Activated CD4-positive, alpha-beta T cell treated with anti-CD3 and anti-CD28 coated beads, Interleukin-2, Interleukin-6, amounts not matched to agents 100 ng/mL and 50 ng/mL, durations not matched to agents 16 hours and 8 hours (primary cell): ENCODE measurements around the gene HCN1.

Experiments
- DNase-seq: peaks from one replicate; pipeline ENCODE4 v3.0.0-alpha.2; 2020

The HCN1 gene

DNA sequence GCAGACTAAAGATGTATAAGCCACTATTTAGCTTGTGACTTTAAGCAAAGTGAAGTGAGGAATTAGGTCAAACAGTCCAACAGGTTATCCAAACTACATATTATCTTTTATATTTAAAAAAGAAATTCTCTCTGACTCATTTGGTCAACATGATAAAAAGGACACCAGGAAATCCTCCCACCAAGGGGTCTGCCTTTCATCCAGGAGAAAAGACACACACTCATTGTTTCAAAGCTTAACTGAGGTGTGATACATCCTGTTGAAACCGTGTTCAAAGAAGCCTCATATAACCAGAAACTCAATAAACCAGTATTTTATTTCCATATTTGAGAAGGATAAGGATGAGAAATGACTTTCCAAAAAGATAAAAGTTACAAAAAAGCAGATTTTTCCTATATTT lies 417.1 kb downstream of the HCN1 start:
- DNase-seq, result no peak

DNA sequence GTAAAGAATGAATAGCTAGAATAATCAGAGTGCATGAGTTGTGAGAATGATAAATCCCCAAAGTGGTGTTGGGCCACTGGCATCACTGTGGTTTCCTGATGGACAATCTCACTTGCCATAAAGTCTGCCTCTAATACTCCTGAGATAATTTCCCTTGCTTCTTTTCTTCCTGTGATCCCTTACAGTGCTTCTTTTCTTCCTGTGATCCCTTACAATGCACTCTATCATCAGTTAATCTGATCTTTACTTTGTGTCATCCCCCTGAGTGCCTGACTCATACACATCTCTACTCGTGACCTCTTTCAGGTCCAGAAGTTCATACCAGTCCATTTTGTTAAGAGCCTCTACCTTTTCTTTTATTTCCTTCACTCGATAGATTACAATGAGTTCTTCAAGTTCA lies 418.3 kb downstream of the HCN1 start:
- DNase-seq, result no peak

DNA sequence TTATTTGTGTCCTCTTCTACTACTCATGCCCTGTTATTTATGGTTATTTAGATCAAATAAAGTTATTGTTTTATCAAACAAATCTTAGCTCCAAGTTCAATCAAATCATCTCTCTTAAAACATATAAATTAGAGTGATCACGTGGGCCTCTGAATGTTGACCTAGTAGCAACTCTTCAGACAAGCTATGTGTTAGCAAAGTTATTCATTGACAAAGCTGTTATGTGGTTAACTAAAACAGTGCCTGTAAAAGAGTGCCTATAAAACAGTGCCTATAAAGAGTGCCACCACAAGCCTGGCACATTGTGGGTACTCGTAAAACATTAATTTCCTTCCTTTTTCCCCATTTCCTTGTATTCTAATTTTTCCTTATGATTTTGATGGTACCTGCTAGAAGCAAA lies 421.9 kb downstream of the HCN1 start:
- DNase-seq, result no peak

DNA sequence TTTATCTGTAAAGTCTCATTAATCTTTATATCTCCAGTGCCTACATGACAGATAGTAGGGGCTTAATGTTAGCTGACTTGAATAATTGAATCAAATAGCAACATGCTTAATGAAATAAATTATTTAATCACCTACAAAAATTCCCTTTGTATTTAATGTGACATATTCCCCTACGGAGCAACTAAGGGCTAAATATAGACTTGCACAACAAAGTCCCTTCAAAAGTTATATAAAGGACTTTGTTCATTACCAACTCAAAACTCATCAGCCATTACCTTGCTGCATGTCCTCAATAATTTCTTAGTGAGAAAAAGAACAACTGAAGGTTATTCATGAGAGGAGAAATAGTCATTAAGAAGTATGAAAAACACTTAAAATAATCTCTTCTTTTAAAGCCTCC lies 424.6 kb downstream of the HCN1 start:
- no peak for DNase-seq

DNA sequence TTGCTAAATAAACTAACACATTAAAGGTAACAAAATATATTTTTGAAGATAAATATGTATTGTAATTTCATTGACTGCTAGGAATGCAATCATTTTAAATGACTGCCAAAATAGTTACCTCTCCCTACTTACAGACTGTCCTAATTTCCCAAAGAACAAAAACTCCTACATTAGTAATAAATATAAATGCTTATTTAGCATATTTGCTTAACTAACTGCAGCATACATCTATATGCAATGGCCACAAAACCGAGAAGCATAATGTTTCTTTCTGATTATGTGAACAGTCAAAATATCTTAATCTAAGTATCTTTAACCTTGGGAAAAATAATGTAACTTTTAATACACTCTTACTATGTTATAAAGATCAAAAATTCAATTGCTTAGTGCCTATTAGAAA lies 431.7 kb downstream of the HCN1 start:
- DNase-seq, result no peak

DNA sequence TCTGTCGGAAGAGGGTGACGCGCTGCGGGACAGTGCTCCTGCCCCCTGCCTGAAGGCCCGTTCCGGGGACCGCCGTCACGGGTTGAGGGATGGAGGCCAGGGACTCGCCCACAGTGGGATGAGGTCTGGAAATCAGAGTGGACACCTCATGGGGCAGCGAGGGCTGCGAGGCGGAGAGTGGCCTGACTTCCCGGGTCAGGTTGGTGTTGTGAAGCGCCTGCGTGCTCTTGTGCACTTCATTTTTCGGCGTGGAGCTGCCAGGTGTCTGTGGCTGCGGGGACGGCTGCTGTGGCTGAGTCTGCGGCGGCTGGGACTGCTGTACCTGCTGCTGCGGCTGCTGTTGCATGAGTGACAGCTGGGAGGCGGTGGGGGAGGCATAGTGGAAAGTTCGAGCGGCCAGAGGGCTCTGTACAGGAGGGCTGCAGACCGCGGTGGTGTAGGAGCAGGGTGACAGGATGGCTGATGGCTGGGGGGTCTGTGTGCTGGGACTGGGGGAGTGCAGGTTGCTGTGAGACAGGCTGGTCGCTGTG lies 434.1 kb downstream of the HCN1 start:
- no peak for DNase-seq

DNA sequence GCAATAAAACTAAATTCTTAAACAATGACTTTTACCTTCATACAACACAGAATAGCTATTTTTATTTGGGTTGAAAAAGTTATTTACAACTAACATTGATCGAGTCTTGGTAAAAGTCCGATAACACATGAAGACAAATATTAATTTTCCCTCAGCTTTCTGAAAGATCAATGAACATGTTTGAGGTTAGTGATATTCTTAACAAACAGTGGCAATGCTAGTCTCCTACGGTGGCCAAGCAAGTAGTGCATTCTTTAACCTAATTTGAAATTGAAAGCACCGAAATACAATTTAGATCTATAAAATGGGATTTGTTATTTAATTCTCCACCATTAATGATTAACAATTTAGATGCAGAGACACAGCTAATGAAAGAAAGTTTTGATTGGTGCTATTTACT lies 435.1 kb downstream of the HCN1 start:
- no peak for DNase-seq

DNA sequence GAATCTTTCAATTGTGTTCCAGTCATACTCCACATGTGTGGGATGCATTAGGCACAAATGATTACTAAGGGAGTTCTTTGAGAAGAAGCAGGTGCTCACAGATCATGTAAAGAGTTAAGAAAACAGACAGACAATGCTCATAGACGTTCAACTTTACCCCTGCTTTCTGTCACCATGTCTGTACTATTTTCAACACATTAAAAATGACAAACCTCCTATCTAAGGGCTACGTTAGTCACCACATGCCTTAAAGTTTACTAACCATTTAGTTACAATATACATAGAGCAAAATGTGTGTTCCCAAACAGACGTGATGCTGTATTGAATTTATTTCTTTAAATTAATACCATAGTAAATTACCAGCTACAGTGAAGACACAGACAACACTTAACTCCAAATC lies 435.9 kb downstream of the HCN1 start:
- DNase-seq, result no peak

DNA sequence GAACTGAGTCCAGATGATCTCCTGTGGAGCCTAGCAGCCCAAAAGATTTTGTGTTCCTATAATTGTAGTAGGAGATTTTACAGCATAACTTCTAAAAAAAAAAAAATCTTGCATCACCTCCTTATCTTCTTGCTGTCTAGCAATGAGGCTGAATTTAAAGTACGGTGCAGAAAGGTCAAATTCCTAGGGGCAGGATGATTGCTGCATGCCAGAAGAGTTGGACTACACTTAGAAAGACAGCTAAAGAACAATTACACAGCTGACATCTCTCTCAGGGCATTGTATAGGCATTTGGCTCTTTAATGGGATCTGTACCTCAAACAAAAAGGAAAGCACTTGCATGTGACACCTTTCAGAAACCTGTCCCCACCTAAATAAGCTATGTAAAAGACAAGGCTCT lies 443.2 kb downstream of the HCN1 start:
- DNase-seq, result no peak

DNA sequence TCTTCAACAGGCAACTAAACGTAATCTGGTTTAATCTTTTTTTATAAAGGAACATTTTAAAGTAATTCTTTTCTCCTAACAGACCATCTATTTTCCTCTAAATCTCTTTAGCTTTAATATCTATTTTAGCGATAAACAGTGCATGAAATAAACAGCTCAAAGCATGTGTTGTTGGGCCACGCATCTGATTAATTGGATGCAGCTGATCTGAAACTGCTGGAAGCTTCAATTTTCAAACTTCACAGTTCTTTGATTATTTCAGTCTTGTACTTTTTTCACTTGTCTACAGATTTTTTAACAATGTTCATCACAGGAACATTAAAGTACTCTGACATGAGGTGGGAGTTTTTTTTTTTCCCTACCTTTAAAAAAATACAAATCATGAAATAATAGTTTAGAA lies 443.6 kb downstream of the HCN1 start:
- no peak for DNase-seq

DNA sequence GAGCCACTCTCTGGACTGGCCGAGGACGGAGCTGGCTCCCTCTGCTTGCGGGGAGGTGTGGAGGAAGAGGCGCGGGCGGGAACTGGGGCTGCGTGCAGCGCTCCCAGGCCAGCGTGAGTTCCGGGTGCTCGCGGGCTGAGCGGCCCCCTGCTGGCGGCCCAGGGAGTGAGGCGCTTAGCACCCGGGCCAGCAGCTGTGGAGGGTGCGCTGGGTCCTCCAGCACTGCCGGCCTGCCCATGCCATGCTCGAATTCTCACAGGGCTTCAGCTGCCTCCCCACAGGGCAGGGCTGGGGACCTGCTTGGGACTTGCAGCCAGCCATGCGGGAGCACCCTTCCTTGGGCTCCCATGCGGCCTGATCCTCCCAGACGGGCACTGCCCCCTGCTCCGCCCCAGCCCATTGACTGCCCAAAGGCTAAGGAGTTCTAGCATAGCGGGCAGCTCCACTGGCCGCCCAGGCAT lies 470.6 kb downstream of the HCN1 start:
- DNase-seq, result no peak

DNA sequence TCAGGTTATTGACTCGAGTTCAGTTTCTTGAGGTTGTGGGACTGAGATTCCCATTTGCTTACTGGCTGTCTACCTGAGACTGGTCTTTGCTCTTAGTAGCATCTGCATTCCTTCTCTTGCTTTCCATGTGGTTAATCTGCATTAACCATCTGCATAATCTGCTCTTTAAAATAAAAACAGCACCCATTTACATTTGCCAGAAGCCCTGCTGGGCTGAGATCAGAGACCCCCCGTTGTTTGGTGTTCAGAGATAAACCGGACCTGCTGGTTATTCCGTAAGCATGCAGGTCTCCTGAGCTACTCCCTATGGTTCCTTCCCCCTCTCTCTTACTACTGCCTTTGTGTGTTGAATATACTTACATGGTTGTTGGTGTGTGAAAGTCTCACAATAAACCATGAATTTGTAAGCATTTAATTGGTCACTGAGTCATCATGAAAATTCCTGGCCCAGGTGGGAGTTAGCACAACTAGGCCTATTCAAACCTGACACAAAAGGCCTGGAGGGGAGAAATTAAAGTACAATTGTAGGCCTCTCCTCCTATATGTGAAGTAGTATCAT lies 490.7 kb downstream of the HCN1 start:
- DNase-seq, result no peak
